ENCODE results near the gene EN1.

GRCh38 chr2:118811514-118812115, 35.8 kb downstream of the EN1 start:
- TF ChIP-seq SUZ12 (IDR thresholded peaks at IDR 0.05; ENCODE audit: extremely low read depth, insufficient read depth, insufficient read length) = no peak
- TF ChIP-seq ZNF274 (IDR thresholded peaks at IDR 0.05; ENCODE audit: low read depth, low read length) = no peak
